ENCODE measurements around the gene ATP4A.

ATP4A gene

DNA sequence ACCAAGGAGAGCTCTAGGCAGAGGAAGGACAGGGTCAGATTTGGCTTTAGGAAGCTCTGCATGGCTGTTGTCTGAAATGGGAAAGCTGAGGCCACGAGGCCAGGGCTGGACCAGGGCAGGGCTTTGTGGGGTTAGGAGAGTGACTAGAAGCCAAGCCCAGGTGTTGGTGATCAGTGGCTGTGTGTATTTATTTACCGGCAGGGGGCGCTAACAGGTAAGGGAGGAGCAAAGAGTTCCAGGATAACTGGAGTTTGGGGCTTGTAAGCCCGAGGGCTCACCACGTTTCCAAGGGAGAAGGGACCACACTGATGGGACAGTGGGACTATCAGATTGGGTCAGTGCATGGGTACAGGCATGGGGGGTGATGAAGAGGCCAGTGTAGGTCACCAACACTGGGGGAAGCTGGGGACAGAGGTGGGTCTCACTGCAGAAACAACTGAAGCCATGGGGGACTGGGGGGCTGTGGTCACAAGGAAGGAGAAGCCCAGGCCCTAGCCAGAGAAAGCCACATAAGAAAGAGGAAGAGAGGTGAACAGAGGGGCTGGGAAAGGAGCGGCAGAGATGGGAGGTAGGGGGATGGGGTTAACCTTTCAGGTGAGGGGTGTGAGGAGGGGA, 14.2 kb downstream of the ATP4A start:
- peak; percentile 22 for DNase-seq

DNA sequence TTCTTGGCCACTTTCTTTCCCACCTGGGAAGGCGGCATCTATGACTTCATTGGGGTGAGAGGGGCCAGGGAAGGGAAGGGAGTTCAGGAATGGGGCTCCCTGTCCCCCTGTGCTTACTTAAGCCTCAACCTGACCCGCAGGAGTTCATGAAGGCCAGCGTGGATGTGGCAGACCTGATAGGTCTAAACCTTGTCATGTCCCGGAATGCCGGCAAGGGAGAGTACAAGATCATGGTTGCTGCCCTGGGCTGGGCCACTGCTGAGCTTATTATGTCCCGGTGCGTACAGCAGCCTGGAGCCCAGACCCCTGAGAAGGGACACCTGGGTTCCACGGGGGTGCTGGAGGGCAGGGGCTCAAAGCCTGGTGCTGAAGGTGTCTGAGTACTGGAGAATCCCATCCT, 16.9 kb downstream of the ATP4A start:
- no peak for DNase-seq

DNA sequence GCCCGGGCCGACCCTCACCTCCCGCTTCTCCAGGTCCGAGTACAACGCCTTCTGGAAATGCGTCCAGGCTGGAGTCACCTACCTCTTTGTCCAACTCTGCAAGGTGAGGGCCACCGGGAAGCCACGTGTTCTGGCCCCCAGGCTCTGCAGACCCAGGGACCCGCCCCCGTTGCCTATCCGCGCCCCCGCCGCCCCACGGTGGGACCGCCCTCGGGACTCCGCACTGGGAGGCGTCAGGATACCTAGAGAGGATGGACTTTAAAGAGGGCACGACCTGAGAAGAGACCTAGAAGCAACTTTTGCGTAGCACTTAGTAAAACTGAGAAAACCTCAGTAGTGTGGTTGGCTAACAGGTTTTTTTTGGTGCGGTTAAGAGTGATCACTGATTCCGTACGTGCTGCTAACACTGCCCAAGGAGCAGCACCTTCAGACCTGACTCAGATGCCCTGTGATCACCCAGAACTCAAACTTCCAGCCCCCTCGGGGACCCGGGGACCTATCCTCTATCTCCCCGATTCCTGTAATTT, 17.5 kb downstream of the ATP4A start:
- no peak for DNase-seq

DNA sequence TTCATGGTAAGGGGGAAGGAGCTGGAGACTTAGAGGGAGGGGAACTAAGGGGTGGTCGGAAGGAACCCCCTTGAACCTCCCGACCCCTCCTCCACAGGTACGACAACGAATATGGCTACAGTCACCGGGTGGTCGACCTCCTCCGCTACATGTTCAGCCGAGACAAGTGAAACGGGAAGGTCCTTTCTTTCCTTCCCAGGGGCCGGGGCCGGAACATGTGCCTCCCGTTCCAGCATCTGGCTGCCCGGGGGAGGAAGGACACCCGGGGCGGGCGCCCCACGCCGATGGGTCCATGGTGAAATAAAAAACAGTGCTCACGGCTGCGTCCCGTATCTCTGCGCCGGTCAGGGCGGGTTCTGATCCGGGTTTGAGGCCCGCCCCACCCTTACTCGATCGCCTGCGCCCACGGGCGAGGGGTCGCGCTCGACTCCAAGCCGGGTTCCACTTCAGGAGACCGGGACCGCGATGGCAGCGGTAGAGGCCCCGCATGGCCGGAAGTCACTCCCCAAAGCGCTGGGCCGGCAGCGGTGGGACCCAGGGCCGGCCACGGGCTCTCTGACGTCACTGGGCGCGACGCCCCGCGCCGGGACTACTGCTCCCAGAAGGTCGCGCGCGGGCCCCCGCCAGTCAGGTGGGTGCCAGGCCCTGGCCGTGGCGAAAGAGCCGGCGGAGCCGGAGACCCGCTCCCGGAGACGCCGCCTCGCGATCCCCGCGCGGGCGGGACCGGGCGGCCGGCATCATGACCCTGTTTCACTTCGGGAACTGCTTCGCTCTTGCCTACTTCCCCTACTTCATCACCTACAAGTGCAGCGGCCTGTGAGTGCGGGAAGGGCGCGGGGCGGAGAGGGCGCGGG, 18.2 kb downstream of the ATP4A start, which contains the start of gene TMEM147:
TMEM147 (plus strand) TSS at position 626 of the 854 bp plus-strand sequence; CDS start at position 740, 114 bp downstream.
- peak; percentile 69 for DNase-seq

DNA sequence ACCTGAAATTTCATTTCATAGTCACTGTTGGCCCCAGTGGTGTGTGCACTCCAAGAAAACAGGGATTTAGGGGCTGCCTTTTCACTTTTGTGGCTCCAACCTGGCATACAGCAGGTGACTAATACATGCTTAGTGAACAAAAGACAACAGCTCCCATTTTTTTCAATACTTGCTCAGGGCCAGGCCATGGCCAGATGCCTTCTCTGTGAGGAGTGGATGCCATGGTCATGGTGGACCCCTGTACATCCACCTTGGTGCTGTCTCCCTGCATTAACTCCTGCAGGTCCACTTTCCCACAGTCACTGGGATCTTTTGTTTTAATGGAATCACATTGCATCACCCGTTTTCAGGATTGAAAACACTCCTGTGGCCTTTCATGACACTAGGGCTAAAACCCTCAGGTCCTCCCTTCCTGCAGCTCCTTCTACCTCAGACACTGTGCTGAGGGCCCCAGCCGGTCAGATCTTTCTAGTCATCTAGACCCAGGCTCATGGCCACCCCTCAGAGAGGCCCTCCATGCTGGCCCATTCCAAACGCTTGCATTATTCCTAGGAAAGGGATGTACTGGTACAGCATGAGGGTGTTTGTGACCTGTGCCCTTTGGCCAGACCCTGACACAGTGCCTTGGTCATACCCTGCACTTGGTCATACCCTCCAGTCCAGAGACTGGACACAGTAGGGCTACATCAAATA, 19.2 kb downstream of the ATP4A start:
- no peak for DNase-seq

DNA sequence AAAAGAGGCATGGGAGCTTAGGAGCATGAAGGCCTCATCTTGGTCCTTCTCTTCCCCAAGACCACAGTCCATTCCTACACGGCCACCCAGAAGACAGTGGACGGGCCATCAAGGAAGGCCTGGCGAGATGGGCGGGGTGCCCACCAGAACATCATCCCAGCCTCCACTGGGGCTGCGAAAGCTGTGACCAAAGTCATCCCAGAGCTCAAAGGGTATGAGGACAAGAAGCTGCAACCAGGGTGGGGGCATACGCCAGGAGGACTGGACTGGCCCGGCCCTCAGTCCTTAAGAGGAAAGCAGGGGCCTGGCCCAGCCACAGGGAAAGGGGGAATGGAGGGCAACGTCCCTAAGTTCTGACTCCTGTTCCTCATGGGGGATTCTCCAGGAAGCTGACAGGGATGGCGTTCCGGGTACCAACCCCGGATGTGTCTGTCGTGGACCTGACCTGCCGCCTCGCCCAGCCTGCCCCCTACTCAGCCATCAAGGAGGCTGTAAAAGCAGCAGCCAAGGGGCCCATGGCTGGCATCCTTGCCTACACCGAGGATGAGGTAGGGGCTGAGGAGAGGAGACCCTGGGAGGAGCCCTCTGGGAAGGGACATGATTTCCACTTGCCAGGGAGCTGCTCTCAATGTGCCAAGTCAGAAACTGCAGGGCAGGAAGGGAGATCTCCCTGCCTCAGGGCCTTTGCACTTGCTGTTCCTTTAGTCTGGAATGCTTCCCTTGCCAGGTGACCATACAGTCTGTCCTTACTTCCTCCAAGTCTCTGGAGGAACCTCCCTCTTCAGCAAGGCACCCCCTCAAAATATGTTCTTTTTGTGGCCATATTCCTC, 20.0 kb downstream of the ATP4A start:
- DNase-seq: no peak

DNA sequence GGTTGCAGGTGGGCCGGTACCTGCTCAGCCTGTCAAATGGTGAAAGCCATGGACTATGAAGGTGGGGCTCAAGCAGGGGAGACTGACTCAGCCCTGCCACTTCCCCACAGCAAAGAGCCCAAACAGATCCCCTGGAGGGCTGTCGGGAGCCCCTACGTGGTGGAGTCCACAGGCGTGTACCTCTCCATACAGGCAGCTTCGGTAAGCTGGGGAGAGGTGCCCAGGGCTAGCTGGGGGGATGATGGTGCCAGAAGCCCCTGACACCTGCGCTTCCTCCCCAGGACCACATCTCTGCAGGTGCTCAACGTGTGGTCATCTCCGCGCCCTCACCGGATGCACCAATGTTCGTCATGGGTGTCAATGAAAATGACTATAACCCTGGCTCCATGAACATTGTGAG, 21.2 kb downstream of the ATP4A start:
- no peak for DNase-seq

DNA sequence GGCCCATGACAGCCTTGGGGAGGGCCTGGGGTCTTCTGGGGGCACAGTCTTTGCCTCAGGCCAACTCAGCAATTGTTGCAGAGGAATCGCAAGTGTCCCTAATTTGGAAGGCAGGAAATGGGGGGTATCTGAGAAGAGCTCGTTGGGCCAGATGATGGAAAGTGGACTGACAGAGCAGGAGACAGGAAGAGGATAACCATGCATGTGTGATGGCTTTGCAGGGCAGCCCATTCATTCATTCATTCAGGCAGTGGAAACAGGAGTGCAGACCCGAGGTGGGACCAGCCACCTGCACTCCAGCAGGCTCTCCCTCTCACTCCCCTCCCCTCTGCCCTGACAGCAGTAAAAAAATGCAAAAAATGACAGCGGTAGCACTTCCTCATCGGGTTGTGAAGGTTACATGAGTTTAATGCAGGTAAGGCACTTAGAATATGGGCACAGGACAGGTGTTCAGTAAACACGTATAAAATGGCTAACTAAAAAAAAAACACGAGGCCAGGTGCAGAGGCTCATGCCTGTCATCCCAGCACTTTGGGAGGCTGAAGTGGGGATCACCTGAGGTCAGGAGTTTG, 23.0 kb downstream of the ATP4A start:
- DNase-seq: no peak

DNA sequence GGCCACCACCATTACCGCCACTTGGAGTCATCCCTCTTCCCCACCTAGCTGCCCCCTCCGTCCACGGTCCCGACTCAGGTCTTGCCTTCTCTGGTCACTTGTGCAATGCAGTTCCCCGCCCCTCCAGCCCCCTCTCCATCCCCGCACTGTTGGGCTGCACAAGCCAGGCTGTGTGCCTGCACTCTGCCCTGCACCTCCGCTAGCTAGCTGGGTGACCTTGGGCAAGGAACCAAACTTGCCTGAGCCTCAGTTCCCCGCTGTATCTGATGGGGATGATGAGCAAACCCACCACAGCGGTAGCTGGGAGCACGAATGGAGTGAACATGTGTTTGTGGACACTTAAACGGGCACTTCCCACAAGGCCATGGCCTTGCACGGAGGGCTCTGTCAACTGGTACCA, 23.6 kb downstream of the ATP4A start:
- no peak for DNase-seq

DNA sequence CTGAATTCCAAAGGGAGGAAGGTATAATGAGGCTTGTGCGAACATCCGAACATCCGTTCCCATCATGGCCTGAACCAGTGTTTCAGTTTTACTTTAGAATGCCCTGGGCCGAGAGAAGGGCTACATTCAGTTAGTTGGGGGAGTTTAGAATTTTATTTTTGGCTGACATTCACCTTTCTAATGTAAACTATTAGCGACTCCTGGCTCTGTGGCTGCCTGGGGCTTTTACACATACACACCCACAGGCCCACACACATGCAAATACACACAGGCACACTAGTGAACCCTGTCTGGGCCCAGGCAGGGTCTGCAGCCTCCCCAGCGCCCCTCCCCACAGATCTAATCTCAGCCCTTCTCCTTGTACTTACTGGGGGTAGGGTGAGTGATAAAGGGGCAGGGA, 24.1 kb downstream of the ATP4A start:
- no peak for DNase-seq

DNA sequence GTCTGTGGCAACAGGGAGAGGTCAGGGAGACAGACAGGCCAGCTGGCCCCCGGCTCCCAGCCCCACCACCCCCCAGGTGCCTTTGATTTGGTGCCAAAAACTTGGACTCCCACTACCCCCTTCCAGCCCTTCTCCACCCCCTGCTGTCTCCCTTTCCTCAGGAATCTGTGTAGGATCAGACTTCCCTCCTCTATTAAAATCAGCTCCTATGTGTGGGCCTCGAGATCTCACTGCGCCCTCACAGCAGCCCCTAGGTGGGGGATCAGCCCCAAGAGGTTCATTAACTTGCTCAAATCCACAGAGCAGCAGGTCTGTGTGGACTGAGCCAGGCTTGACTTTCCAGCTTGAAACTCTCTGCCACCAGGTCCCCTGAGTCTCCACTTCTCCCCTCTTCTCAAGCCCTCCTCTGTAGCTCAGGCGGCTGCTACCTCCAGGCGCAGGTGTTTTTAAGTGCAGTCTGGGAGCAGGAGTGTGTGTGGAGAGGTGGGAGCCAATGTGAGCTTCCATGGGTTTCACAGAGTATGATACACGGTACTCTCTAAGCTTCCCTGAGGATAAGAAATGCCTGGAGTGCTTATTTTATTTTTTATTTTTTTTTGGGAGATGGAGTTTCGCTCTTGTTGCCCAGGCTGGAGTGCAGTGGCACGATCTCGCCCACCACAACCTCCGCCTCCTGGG, 28.5 kb downstream of the ATP4A start:
- DNase-seq: no peak

DNA sequence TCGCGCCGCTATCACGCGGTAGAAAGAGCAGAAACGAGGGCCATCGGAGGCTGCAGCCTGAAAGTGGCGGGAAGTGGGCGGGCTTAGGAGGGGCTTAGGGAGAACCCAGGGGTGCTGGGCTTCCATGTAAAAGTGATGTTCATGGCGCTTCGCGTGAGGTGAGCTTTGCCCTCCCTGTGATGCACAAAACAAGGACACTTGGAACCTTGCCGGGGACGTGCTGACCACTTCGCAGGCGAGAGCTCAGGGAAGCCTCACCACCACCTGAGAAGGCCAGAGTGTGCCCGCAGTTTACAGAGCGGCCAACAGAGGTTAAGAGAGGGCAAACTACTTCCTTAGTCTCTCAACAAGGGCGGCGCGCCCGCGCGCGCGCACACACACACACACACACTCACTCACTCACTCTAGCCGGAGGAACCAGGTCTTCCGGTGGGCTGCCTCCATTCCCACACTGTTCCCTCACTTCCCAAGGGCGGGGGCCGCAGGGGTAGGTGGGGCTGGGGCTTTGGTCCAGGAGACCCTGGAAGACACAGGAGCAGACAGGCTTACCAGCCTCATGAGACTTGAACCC, 29.6 kb downstream of the ATP4A start:
- no peak for DNase-seq

DNA sequence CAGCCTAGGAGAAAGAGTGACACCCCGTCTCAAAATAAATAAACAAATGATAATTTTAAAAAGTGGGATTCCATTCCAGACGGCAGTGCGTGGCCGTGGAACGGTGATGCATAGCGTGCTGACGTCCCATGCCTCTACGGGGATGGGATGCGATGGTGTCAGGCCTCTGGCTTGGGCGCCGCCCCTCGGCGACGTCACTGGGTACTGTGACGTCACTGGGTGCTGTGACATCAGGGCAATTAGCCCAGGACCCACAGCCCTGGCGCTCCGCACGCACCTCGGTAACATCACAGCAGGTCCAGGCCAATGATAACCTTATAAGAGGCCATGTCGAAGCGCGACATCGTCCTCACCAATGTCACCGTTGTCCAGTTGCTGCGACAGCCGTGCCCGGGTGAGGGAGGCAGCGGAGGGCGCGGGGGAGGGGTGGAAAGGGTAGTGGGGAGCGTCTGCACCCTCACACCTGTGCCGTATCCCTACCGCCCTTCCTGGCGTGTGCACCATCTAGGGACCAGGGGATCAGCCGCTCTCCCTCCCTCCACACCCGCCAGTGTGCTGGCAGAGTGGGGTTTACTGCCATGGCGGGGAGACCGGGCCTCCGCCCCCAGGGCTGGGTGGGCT, 30.1 kb downstream of the ATP4A start, which contains the start of gene GAPDHS:
GAPDHS (plus strand) TSS at position 256 of the 621 bp plus-strand sequence; CDS start at position 328, 72 bp downstream.
- no peak for DNase-seq

DNA sequence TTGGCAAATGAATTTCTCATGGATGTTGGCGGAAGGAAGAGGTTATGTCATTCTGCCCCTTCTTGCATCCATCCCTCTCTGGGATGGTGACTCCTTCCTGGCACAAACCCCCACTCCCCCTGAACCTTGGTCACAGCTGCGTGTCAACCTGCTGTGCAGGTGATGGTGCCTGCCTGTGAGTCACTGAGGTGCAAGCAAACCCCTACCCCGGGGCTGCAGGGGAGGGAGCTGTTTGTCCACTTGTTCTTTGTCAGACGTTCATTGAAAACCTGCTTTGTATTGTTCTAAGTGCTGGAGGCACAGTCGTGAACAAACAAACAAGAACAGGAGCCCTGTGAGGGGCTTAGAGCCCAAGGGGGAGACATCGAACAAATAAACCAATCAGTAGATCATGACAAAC, 32.2 kb downstream of the ATP4A start:
- no peak for DNase-seq

DNA sequence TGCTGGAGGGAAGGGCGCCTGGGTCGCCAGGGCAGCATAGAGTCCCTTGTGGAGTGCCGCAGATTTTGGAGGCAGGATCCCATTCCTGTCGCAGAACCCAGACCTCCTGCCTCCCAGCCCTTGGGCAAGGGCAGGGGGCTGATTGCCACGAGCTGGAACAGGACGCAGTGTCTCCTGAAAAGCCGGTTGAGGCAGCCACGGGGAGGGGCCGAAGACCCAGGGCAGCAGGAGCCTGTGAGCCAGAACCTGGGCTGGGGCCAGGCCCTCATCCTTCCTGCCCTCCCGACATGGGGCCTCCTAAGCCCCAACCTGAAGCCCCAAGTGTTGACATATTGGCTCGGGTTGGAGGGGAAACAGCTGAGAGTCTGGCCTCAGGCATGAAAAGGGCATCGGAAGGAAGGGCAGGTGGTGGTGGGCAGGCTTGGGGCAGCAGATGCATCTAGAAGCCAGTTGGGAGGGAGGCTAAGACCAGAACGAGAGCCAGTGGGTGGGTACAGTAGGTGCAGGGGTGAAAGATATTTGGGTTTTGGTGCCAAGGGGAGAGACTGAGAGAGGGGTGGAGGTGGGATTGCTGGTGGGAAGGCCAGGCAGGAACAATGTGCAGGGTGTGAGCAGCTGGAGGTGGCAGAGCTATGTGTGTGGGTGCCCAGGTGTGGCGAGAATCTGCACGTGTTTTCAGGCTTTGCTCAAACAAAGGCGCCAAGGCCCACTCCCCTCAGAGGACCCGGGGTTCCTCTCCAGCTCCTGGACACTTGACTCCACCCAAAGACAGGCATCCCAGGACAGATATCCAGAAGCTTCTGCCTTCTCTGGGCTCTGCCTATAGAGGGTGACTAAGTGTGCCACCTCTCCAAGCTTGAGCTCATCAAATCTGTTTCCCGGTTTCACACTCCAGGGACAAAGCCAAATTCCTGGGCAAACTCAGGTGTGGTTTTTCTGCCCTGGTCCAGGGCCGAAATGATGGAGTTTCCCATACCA, 33.9 kb downstream of the ATP4A start:
- DNase-seq: no peak

DNA sequence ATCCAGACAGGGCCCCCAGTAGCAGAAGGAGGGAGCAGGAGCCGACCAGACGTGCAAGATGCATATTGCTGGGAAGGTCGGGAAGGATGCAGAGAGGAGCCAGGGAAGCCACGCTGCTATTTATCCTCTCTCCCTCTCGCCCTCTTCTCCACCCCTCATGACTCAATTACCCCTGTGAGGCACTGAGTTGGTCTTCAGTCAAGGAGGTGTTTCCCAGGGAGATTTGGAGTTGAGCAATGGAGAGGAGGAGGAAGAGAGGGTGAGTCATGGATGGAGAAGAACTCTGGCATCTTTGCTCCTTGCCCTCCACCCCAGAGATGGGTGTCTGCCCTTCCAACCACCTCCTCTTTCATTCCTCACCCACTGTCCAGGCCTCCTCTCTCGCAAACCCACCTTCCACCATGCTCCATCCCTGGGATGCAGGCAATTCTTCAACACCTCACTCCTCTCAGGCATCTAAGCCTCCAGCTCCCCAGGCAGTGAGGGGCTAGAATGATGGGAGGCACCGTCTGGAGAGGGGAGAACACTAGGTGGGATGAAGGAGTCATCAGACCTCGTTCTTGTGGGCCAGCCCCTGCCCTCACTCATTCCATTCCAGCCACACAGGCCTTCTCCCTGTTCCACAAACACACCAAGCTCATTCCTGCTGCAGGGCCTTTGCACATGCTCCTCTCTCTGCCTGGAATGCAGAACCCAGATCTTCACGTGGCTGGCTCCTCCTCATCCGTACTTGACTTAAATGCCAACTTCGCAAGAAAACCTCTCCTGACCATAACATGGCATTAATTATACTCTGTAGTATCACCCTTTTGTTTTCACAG, 35.0 kb downstream of the ATP4A start, which contains the start of gene SBSN:
SBSN (minus strand) TSS at position 94 of the 821 bp plus-strand sequence; CDS start at position 64, 30 bp downstream.
- DNase-seq: no peak

DNA sequence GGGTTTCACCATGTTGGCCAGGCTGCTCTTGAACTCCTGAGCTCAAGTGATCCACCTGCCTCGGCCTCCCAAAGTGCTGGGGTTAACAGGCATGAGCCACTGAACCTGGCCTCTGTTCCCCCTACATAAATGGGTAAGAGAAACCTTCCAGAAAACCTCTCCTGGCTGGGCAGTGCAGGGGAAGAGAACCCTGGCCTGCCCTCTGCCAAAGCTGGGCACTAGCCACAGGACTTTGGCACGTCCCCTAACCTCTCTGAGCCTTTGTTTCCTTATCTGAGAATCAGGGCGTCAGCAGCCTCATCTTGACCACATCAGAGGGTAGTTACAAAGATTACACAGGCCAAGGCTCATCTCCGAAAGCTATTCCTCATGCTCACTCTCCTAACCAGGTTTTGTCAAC, 37.6 kb downstream of the ATP4A start:
- no peak for DNase-seq

DNA sequence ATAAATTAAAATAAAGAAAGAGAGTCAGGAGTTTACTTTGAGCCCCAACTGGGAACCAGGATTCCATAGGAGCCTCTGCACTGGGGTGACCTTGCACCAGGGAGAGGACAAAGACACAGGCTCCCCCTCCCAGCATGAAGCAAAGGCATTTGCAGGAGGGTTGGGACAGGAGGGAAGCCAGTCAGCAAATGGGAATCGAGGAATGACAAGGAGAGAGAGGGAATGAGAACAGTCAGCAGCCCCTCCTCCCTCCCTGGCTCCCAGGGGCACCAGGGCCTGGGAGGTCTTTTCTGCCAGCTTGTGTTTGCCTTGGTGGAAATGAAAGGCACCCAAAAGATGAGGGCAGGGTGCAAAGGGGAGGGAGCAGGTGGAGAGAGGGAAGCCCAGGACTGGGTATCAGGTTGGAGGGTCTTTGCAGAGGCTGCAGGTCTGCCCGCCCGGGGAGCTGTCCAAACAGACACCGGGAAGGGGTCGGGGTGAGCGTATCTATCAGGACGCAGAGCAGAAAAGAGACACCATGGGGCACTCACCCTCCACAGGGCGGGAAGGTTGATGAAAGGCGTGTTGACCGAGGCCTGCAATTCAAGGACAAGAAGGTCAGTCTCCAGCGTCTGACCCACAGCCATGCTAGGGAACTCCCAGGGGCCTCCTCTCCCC, 39.1 kb downstream of the ATP4A start:
- no peak for DNase-seq
